Hypothalamus (tissue), 51 donors: ENCODE data around the gene MPEG1.
A peak's percentile ranks its signal among the peaks of the same experiment; 100 is the strongest.

Experiments
- DNase-seq, 51 donors: peaks; one replicate each; lab custom pipeline; 2025; lab: John Stamatoyannopoulos, UW

Gene MPEG1

GRCh38 chr11:59219836-59220235, 7.1 kb upstream of the MPEG1 start:
- no peak for DNase-seq

- DNase-seq: no peak
Observed at GRCh38 chr11:59218893-59219292, 6.2 kb upstream of the MPEG1 start.

- DNase-seq: no peak
Observed at GRCh38 chr11:59218319-59218718, 5.6 kb upstream of the MPEG1 start.

- DNase-seq: peak in 3 of 51 donors; percentile 15 to 17 (median 16)
Observed at GRCh38 chr11:59216641-59217564, 4.2 kb upstream of the MPEG1 start.

GRCh38 chr11:59214141-59214893, 1.6 kb upstream of the MPEG1 start:
- no peak for DNase-seq

- DNase-seq: no peak
Observed at GRCh38 chr11:59212222-59212621, 505 bp downstream of the MPEG1 start.

- no peak for DNase-seq
Observed at GRCh38 chr11:59208956-59209355, 3.8 kb downstream of the MPEG1 start.

- peak in 17 of 51 donors; percentile 6 to 51 (median 23) for DNase-seq
Observed at GRCh38 chr11:59207988-59208451, 4.7 kb downstream of the MPEG1 start.

GRCh38 chr11:59206635-59207034, 6.1 kb downstream of the MPEG1 start:
- DNase-seq: peak in 19 of 51 donors; percentile 17 to 53 (median 34)

- DNase-seq: no peak
Observed at GRCh38 chr11:59205648-59206047, 7.1 kb downstream of the MPEG1 start.

- DNase-seq: no peak
Observed at GRCh38 chr11:59204746-59205145, 8.0 kb downstream of the MPEG1 start.

- DNase-seq: no peak
Observed at GRCh38 chr11:59201353-59201752, 11.4 kb downstream of the MPEG1 start.

GRCh38 chr11:59200423-59200746, 12.3 kb downstream of the MPEG1 start:
- DNase-seq: no peak

- no peak for DNase-seq
Observed at GRCh38 chr11:59199546-59200422, 12.9 kb downstream of the MPEG1 start.

GRCh38 chr11:59198726-59199125, 14.0 kb downstream of the MPEG1 start:
- no peak for DNase-seq

GRCh38 chr11:59197991-59198390, 14.7 kb downstream of the MPEG1 start:
- DNase-seq: peak in 46 of 51 donors; percentile 13 to 89 (median 75)

- DNase-seq: no peak
Observed at GRCh38 chr11:59196777-59197176, 15.9 kb downstream of the MPEG1 start.

GRCh38 chr11:59195586-59195985, 17.1 kb downstream of the MPEG1 start:
- no peak for DNase-seq

- DNase-seq: no peak
Observed at GRCh38 chr11:59193587-59194130, 19.1 kb downstream of the MPEG1 start.

GRCh38 chr11:59192446-59193020, 20.2 kb downstream of the MPEG1 start:
- DNase-seq: no peak
